HuH-7.5 (cell line): ENCODE measurements around the gene ZNF280B.

Source experiments
- DNase-seq: peaks from one replicate; pipeline ENCODE4 v3.0.0; 2011; ENCODE audit warnings: low spot score

ZNF280B gene

DNA sequence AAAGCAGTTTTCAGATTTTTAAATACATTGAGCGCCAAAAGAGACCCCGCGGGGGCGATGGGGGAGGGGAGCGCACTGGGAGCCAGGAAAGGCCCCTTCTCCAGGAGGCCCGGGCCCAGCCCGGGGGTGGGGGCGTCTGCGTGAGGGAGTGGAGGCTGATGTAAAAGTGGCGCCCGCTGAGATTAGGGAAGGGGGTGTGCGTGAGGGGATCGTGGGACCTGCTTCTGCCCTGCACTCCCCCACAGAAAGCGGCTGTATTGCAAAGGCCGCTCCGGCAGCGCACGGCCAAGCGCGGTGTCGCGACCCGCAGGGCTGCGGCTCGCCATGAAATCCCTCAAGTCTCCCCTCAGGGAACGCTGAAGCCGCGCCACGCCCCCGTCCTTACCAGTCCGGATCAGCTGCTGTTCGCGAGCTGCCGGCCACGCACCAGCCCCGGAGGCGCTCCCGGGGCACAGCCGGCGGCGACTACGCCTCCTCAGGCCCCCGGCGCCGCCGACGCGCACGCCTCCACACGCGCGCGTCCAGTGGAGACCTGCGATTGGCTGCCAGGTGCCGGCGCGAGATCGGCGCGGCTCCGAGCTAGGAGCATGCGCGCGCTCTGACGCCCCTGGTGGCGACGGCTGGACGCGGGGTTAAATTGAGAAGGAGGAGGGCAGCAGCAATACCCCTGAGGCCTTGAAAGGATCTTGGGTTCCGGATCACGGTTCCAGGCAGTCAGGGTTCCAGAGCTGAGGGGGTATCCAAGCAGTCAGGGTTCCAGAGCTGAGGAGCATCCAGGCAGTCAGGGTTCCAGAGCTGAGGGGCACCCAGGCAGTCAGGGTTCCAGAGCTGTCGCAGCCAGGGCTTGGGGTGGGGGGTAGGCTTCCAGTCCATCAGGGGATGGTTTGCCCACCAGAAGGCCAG is at the start of gene ZNF280B:
Gene ZNF280B (minus strand): TSS at position 469 of the 903 bp plus-strand sequence. CDS start 19,344 bp downstream, outside the sequence.
- peak; percentile 79 for DNase-seq

DNA sequence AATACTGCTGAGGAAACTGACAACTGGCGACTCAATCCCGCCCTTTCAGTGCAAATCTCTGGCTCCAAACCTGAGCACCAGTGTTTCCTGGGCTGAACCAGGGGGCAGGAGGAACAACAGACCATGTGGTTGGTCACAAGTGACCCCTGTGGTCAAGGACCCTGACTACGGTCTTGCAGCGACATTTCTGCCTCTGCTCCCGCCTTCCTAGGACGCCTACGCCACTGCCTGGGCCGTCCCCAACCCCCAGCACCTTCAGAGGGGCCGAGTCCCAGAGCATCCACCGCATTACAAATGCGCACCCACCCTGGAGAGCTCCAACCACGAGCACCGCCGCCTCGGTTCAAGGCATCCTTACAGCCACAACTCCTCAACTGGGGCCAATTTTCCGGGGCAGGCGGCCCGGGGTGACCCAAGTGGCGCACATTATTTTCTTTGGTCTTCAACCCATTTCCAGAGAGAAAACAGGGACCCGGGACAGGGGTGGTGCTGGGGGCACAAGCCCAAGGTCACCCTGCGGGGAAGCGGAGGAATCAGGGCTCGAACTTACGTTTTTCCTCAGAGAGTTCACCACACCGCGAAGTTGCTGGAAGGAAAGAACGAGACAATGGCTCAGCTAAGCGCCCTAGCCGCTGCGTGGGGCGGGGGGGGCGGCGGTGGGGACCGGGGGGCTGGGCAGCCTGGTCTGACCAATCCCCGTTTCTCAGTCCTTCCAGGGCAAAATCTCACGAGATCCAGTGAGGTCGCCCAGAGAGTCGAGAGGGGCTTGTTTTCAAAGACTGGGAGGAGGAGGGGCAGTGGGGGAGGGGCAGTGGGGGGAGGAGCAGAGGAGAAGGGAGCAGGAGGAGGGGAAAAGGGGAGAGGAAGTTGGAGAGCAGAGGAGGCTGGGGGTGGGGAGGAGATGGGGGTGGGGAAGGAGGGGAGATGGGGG is 48.7 kb upstream of the ZNF280B start:
- DNase-seq, result no peak

GRCh38 chr22:22556578-22556977 is 48.0 kb upstream of the ZNF280B start:
- no peak for DNase-seq

GRCh38 chr22:22555596-22555995 is 47.1 kb upstream of the ZNF280B start:
- no peak for DNase-seq

- DNase-seq, result no peak
These were observed 46.2 kb upstream of the ZNF280B start for GRCh38 chr22:22554587-22555284.

- no peak for DNase-seq
These were observed 45.4 kb upstream of the ZNF280B start for GRCh38 chr22:22553735-22554586.

- DNase-seq, result no peak
These were observed 44.6 kb upstream of the ZNF280B start for GRCh38 chr22:22553141-22553540.

- no peak for DNase-seq
These were observed 44.1 kb upstream of the ZNF280B start for GRCh38 chr22:22552630-22553029.

DNA sequence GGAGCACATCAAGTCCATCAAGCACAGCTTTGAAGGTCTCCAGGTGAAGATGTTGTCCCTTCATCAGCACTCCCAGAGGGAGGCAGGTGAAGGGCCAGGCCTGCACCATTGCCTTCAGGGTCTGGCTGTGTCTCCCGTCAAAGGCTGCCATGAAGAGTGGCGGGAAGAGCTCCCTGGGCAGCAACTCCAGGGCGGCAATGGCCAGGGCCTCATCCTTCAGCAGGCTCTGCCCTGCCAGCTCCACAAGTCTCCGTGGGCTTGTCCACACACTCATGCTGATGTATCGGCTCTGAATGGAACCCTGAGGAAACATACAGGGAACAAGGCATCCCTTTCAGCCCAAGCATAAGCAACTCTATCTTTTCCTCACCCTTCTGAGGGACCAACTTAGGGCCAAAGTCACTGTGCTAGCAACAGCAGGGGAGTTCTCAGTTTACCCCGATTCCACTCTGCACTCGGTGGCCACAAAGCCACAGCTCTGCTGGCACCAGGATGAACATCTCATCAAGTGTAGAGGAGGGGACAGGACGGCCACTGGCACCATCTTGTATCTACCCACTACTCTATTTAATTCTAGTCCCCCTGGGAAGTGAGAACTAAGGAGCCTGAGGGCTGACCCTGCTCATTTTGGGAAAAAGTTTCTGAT is 42.4 kb upstream of the ZNF280B start:
- no peak for DNase-seq

DNA sequence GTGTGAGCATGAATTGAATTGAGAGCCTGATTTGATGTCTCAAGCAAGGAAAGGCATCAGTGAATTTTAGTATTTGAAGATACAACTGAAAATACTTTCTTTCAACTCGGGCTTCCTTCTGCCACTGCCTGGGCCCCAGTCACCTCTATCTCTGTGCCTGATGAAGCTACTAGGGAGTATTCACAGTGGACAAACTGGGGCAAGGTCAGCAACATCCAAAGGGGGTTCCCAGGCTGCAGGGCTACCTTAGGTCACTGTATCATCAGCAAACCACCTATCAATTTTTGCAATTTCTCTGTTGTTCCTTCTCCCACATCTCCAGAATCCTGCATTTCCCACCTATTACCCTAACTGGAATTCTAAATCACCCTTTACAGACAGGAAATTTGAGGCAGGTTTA is 40.4 kb upstream of the ZNF280B start:
- DNase-seq, result no peak

GRCh38 chr22:22548317-22548716 is 39.8 kb upstream of the ZNF280B start:
- DNase-seq, result no peak

- no peak for DNase-seq
These were observed 39.3 kb upstream of the ZNF280B start for GRCh38 chr22:22547692-22548300.

DNA sequence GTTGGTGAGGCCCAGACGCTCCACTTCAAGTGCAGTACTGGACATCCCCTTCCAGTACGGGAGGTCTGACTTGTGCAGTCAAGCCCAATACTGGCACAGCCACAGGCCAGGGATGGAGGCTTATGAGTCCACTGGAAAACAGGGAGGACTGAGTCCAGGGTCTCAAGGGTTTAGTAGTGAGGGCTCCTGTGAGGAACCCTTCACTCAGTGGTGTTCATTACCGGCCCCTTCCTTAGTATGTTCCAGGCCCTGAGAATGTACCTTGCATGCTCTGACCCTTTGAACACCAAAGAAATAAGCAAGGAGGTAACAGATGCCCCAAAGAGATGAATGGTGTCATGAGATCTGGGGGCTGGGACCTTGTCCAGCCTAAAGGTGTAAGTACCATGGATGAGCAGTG is 38.7 kb upstream of the ZNF280B start:
- no peak for DNase-seq

DNA sequence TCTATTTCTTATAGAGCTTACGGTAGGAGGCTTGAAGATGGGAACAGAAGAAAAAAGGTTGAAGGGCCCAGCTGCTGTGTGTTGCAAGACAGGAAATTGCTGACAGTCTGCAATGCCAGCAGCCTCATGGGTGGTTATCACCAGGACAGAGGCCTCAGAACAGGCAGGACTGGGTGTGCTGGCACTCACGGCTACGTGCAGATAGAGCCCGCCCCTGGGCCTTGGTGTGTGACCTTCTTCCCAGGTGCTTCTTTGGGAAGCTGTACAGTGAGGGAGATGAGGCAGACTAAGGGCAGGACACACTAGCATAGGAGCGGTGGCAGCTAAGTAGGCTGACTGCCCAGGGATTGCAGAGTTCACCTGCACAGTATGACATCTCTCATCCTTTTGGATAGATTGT is 37.9 kb upstream of the ZNF280B start:
- DNase-seq, result no peak

- DNase-seq, result no peak
These were observed 36.5 kb upstream of the ZNF280B start for GRCh38 chr22:22545084-22545483.

DNA sequence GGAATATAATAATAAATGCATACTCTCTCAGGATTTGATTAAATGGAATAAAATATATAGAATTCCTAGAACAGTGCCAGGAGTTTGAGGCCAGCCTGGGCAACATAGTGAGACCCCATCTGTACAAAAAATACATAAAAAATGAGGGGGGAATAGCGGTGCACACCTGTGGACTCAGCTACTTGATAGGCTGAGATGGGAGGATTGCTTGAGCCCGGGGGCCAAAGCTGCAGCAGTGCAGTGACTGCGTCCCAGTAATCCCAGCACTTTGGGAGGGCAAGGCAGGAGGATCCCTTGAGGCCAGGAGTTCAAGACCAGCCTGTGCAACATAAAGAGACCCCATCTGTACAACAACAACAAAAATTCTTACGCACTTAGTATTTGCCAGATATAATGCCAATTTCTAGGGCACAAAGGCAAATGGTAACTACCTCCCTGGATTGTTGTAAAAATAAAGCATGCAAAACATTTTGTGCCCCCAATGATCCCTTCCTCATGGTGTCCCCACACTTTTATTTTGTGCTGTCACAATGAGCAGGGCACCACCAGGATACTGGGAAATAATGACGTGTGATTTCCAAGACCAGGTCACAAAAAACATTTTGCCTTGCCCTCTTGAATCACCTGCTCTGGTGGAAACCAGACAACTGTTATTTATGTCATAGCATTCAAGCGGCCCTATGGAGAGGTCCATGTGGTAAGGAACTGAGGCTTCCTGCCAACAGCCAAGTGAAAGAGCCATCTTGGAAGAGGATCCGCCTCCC is 29.9 kb upstream of the ZNF280B start:
- no peak for DNase-seq

GRCh38 chr22:22536916-22537315 is 28.4 kb upstream of the ZNF280B start:
- DNase-seq, result no peak

GRCh38 chr22:22536515-22536914 is 28.0 kb upstream of the ZNF280B start:
- DNase-seq, result no peak

DNA sequence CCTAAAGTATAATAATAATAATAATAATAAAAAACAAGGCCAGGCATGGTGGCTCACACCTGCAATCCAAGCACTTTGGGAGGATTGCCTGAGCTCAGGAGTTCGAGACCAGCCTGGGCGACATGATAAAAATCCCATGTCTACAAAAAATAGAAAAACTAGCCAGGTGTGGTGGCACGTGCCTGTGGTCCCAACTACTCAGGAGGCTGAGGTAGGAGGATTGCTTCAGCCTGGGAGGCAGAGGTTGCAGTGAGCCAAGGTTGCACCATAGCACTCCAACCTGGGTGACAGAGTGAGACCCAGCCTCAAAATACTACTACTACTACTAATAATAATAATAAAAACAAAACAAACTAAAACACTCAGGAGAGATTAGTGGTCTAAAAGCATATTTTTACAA is 27.1 kb upstream of the ZNF280B start:
- no peak for DNase-seq
